Medulla oblongata (tissue), 1 donor: ENCODE measurements around the gene ADCY1.

Experiments used
- DNase-seq: peaks from one replicate; pipeline ENCODE4 v3.0.0-alpha.2; 2015; ENCODE audit errors: extremely low spot score

Gene ADCY1

DNA sequence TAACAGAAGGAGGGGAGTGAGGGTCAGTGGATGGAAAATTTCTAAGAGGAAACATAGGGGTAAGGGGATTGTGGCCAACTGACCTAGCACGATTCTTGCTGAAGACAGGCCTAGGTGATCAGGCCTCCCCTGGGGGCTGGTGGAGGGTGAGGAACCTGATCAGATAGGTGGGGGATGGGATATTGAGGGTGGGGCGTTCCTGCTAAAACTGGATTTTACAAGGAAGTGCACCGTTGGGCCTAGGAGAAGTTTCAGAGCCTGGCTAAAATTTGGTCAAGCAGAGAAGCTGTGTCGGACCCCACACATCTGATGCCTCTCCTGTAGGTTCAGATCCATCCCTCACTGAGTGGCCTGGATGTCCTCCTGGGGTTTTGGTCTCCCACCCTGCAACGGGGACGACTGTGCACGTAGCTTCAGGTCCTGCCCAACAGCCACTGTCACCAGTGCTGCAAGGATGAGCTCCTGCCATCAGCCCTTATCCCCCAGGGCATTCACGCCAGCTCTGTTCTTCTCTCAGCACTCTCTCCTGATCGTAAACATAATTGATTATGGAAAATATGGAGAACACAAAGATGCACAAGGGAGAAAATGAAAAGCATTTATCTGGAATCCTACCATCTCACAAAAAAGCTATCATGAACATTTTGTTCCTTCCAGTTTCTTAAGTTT lies 89.9 kb downstream of the ADCY1 start:
- DNase-seq, result no peak

GRCh38 chr7:45665172-45665571 lies 91.0 kb downstream of the ADCY1 start:
- DNase-seq, result no peak

GRCh38 chr7:45670227-45670626 lies 96.1 kb downstream of the ADCY1 start:
- DNase-seq, result no peak

- no peak for DNase-seq
Measured at GRCh38 chr7:45670717-45671116, 96.5 kb downstream of the ADCY1 start.

GRCh38 chr7:45677311-45677900 lies 103.2 kb downstream of the ADCY1 start:
- DNase-seq, result no peak

GRCh38 chr7:45679516-45679915 lies 105.3 kb downstream of the ADCY1 start:
- DNase-seq, result no peak

DNA sequence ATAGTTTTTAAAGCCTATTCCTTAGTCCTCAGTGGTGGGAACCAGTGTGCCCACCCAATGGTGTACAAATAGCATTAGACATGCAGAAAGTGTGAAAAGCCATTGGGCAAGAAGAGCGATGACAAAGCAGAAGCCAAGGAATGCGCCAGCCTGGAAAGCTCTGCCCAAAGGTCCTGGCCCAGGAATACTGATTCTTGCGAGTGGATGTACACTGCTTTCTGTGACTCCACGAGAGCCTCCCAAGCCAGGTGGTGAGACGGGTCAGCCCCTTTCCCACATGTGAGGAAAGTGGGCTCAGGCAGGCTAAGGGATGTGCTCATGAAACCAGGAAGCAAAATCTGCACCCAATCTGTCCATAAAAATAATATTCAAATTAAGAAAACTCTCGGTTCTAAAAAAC lies 106.6 kb downstream of the ADCY1 start:
- DNase-seq, result no peak

GRCh38 chr7:45681596-45682357 lies 107.6 kb downstream of the ADCY1 start:
- no peak for DNase-seq

DNA sequence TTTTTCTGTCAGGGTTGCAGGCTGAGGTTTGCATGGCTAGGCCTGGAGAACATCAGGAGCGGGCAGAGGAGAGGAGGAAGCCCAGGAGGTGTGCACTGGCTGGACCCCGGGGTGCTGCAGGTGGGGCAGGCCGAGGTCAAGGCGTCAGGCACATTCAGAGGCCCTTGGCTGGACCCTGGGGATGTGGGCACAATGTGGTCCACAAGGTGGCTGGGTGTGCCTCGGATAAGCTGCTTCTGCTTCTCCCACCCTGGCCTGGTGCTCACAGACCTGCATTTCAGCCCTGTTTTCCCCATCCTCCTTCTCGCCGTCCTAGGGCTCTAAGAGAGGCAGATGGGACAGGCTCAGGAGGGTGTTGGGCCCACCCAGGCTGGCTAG lies 108.2 kb downstream of the ADCY1 start:
- no peak for DNase-seq

GRCh38 chr7:45682836-45683555 lies 108.8 kb downstream of the ADCY1 start:
- peak; percentile 77 for DNase-seq

- no peak for DNase-seq
Measured at GRCh38 chr7:45683556-45684148, 109.5 kb downstream of the ADCY1 start.

- no peak for DNase-seq
Measured at GRCh38 chr7:45684910-45685618, 110.9 kb downstream of the ADCY1 start.

DNA sequence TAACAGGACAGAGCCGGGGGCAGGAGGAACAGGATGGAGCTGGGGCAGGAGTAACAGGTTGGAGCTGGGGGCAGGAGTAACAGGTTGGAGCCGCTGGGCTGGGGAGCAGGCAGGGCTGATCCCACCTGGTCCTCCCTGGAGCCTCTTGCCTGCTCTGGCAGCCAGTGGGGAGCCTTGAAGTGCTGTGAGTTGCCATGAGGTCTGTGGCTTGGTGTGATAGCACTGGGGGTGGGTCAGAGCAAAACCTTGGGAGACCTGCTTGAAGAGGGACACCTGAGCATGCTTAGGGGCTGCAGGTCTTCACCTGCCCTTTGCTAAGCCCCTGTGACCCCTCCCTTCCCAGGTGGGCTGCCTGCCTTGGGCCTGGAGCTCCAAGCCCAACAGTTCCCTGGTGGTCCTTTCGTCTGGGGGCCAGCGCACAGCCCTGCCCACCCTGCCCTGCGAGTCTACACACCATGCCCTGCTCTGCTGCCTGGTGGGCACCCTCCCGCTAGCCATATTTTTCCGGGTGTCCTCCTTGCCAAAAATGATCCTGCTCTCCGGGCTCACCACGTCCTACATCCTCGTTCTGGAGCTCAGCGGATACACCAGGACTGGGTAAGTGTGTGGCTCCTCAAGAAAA lies 111.6 kb downstream of the ADCY1 start:
- no peak for DNase-seq

GRCh38 chr7:45686441-45687184 lies 112.4 kb downstream of the ADCY1 start:
- DNase-seq, result no peak

DNA sequence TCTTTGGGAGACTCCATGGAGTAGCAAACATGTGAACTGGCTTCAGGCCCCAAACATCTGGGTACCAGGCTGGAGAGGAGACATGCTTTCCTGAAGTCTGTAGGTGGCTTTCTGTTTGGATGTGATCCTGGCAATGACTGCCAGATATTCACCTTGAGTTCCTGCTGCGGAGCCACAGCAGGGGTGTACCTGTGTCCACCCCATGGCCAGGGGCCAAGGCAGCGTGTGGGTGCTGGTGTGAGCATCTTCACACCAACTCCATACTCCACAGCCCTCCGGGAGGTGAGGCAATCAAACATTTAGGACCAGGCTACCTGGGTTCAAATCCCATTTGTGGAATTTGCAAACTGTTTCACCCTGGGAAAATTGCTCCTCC lies 113.0 kb downstream of the ADCY1 start:
- DNase-seq, result no peak

- DNase-seq, result no peak
Measured at GRCh38 chr7:45687721-45688120, 113.6 kb downstream of the ADCY1 start.

GRCh38 chr7:45688382-45688781 lies 114.2 kb downstream of the ADCY1 start:
- DNase-seq, result no peak

- DNase-seq, result no peak
Measured at GRCh38 chr7:45689011-45689796, 115.0 kb downstream of the ADCY1 start.
